B cell (primary cell): Measurements from ENCODE around the gene TCF23. TPM values are rescaled to one million over a fixed set of nuclear protein-coding genes. Genes with fewer than 3 reads are reported as not detected.

Source experiments
- ATAC-seq: fragments of 200-7000 bp; cut with Tn5 transposase; one replicate; pipeline ENCODE4 v1.10.0; 2021; ENCODE audit warnings: low read depth, mild to moderate bottlenecking, moderate number of reproducible peaks, moderate library complexity
- CTCF ChIA-PET: fragments of 350-600 bp; sonication (Branson Sonifier 250); formaldehyde crosslinking; loops from one replicate; lab custom pipeline; 2021; ENCODE audit warnings: antibody characterized with exemption, inconsistent platforms; lab: Charles Lee
- POLR2A ChIA-PET: fragments of 350-600 bp; sonication (Branson Sonifier 250); formaldehyde crosslinking; loops from one replicate; lab custom pipeline; 2021; ENCODE audit warnings: antibody characterized with exemption; lab: Charles Lee
- DNase-seq: peaks from one replicate; pipeline ENCODE4 v3.0.0; 2013
- H2AFZ ChIP-seq: 2 replicates; pipeline ENCODE4 v1.6.1; 2012; ENCODE audit warnings: mild to moderate bottlenecking, low read depth, low read length; ENCODE audit not compliant: insufficient read depth, poor library complexity, severe bottlenecking
- H3K27ac ChIP-seq, 2 donors: 1 replicate in 1 of 2; 2 replicates in 1 of 2; pipeline ENCODE4 v1.5.1; 2012 to 2013; ENCODE audit warnings: low read length in 2 of 2, mild to moderate bottlenecking in 2 of 2, moderate library complexity in 1 of 2
- H3K27me3 ChIP-seq, 4 experiments: fragments of 200-600 bp in 1 of 4; sonication (generic) in 1 of 4; replicated peaks in 1 of 4; 1 replicate in 2 of 4; 2 replicates in 2 of 4; pipeline versions ENCODE4 v1.6.1 to v1.7.0; 2013 to 2016; ENCODE audit warnings: low read length in 3 of 4, mild to moderate bottlenecking in 2 of 4, mixed read lengths in 1 of 4, moderate library complexity in 1 of 4; ENCODE audit not compliant: insufficient read depth in 4 of 4, control insufficient read depth in 3 of 4; ENCODE audit errors: control extremely low read depth in 1 of 4
- H3K36me3 ChIP-seq, 2 experiments: replicated peaks in 1 of 2; 1 replicate in 1 of 2; 2 replicates in 1 of 2; pipeline versions ENCODE4 v1.6.1 to v1.7.1; 2013; ENCODE audit warnings: low read length in 1 of 2; ENCODE audit not compliant: insufficient read depth in 2 of 2, control insufficient read depth in 1 of 2; ENCODE audit errors: control extremely low read depth in 1 of 2, extremely low read depth in 1 of 2
- H3K4me1 ChIP-seq, 2 donors: fragments of 200-600 bp in 1 of 2; sonication (generic) in 1 of 2; 1 replicate in 1 of 2; 2 replicates in 1 of 2; pipeline versions ENCODE4 v1.5.1 to v1.6.1; 2013 to 2017; ENCODE audit warnings: low read length in 2 of 2; ENCODE audit not compliant: control insufficient read depth in 2 of 2, insufficient read depth in 2 of 2
- H3K4me2 ChIP-seq: replicated peaks from 2 replicates; pipeline ENCODE3; 2012; ENCODE audit warnings: mild to moderate bottlenecking, low read depth, low read length; ENCODE audit not compliant: poor library complexity, severe bottlenecking
- H3K4me3 ChIP-seq, 5 experiments: fragments of 200-600 bp in 1 of 5; sonication (generic) in 1 of 5; 1 replicate in 3 of 5; 2 replicates in 2 of 5; pipeline versions ENCODE4 v1.5.1 to v1.7.0; 2011 to 2016; ENCODE audit warnings: low read length in 4 of 5, mild to moderate bottlenecking in 4 of 5, low read depth in 2 of 5, control low read depth in 1 of 5, moderate library complexity in 1 of 5; ENCODE audit not compliant: insufficient read depth in 1 of 5; ENCODE audit errors: control extremely low read depth in 1 of 5, extremely low read depth in 1 of 5
- H3K79me2 ChIP-seq: fragments of 200-600 bp; sonication (generic); one replicate; pipeline ENCODE4 v1.6.0; 2016; ENCODE audit warnings: low read length; ENCODE audit not compliant: control insufficient read depth, insufficient read depth
- H3K9ac ChIP-seq: fragments of 200-600 bp; sonication (generic); 2 replicates; pipeline ENCODE4 v1.6.1; 2017; ENCODE audit warnings: mild to moderate bottlenecking, low read length, moderate library complexity
- H3K9me3 ChIP-seq, 3 donors: one replicate each; pipeline versions ENCODE4 v1.6.1 to v1.7.1; 2013; ENCODE audit warnings: low read length in 2 of 3; ENCODE audit not compliant: control insufficient read depth in 2 of 3, insufficient read depth in 1 of 3; ENCODE audit errors: control extremely low read depth in 1 of 3
- H4K20me1 ChIP-seq: 2 replicates; pipeline ENCODE4 v1.6.0; 2012; ENCODE audit warnings: mild to moderate bottlenecking, low read length; ENCODE audit not compliant: insufficient read depth, control insufficient read depth, poor library complexity, severe bottlenecking
- H3K27ac Mint-ChIP-seq: one replicate; pipeline ENCODE4 v1.8.0; 2021; ENCODE audit warnings: mixed read lengths
- H3K27me3 Mint-ChIP-seq: one replicate; pipeline ENCODE4 v1.8.0; 2021; ENCODE audit warnings: mixed read lengths
- H3K4me1 Mint-ChIP-seq: one replicate; pipeline ENCODE4 v1.8.0; 2021; ENCODE audit warnings: mixed read lengths
- H3K4me3 Mint-ChIP-seq: one replicate; pipeline ENCODE4 v1.8.0; 2021; ENCODE audit warnings: mixed read lengths
- H3K9me3 Mint-ChIP-seq: one replicate; pipeline ENCODE4 v1.8.0; 2022; ENCODE audit warnings: mixed read lengths; ENCODE audit not compliant: insufficient read depth
- CTCF ChIP-seq: fragments of 200-600 bp; IDR thresholded peaks from one replicate; pipeline ENCODE4 v1.8.0; 2022; ENCODE audit warnings: antibody characterized with exemption, mild to moderate bottlenecking
- EZH2 ChIP-seq: IDR thresholded peaks from 2 replicates; pipeline ENCODE4 v1.6.1; 2012; ENCODE audit warnings: borderline replicate concordance, low read depth, mild to moderate bottlenecking, moderate library complexity, low read length; ENCODE audit not compliant: insufficient read depth, poor library complexity, severe bottlenecking
- WGBS: methylation state at CpG from one replicate; pipeline ENCODE4 v1.1.5; 2013; ENCODE audit warnings: missing lambda C conversion rate; ENCODE audit not compliant: insufficient coverage; 5-methylcytosine and 5-hydroxymethylcytosine counted together
- intact Hi-C: fragments of 100-400 bp; cut with micrococcal nuclease; formaldehyde crosslinking; loops from one replicate; pipeline ENCODE4 v1.10.0; 2022
- polyA plus RNA-seq: library from polyadenylated mRNA; depleted of rRNA; stranded (reverse); fragments of >200 nt; gene quantifications from 2 replicates; pipeline ENCODE4 v1.2.3, GENCODE V29; 2012
- total RNA-seq, 2 donors: library from RNA; stranded (reverse); fragments of 120-200 nt in 1 of 2; gene quantifications; 1 replicate in 1 of 2; 2 replicates in 1 of 2; pipeline versions ENCODE4 v1.2.3 to v1.2.4, GENCODE V29; 2013 to 2022

Gene TCF23
- total and polyA plus RNA-seq, 2 donors (not counting 1 experiment from before 2014, with no cell fraction given) = 0.10 TPM; not detected in 1

GRCh38 chr2:27133905-27134780 lies 14.7 kb upstream of the TCF23 start, which contains the start of gene PREB:
Gene PREB, minus strand, starts transcription at chr2:27134636. Its CDS starts 215 bp downstream, at chr2:27134421.
- TF ChIP-seq EZH2 = no peak
- no peak for TF ChIP-seq CTCF
- H3K79me2 ChIP-seq = peaks cover 12% of the 10 kb centered on the region
- H3K27me3 ChIP-seq = no peaks in the 10 kb centered on the region
- Mint-ChIP-seq H3K4me3 (peak within 1 kb of the TSS; percentile 96), H3K27ac (peak within 1 kb of the TSS; percentile 97), H3K27me3 (no peaks in the 10 kb centered on the region), H3K4me1 (peaks cover 24% of the 10 kb centered on the region), H3K9me3 (no peaks in the 10 kb centered on the region)
- ATAC-seq (peak; percentile 99), DNase-seq (peak; percentile 97)
- H2AFZ ChIP-seq = peak within 1 kb of the TSS; percentile 92
- peak within 1 kb of the TSS; percentile 88 for H3K9ac ChIP-seq
- peaks cover 5% of the 10 kb centered on the region for H4K20me1 ChIP-seq
- POLR2A ChIA-PET = interaction anchor here (0.5 to 3.4 kb wide), 6 partner anchors 10 to 191 kb away, joined by 3 to 29 read pairs (median 4); partner anchors contain the start of genes ABHD1, ATRAID, OST4 and SLC5A6
- H3K36me3 ChIP-seq = peaks cover 0 to 30% of the 10 kb centered on the region in 2 experiments
- H3K27ac ChIP-seq = peak within 1 kb of the TSS in 1 of 2 donors; percentile 86
- H3K4me3 ChIP-seq = peak within 1 kb of the TSS; percentile 62 to 89 (median 78)
- H3K4me2 ChIP-seq = peak within 1 kb of the TSS; percentile 93
- CTCF ChIA-PET = interaction anchor here (0.9 to 2.8 kb wide), 8 partner anchors 10 to 171 kb away, joined by 4 to 19 read pairs (median 6); partner anchors contain the start of genes ABHD1 and AGBL5
- H3K9me3 ChIP-seq = no peaks in the 10 kb centered on the region
- H3K4me1 ChIP-seq = peaks cover 17 to 25% of the 10 kb centered on the region in 2 donors
- intact Hi-C loops = loop anchor here (1.0 kb wide), 10 partner anchors 11 to 236 kb away; partner anchors contain the start of genes ABHD1, ATRAID, CAD and EIF2B4
- under 1% methylated on average over 80 of the region's 86 CpGs for WGBS
